ENCODE data around the gene CHST12.

CHST12 gene

DNA sequence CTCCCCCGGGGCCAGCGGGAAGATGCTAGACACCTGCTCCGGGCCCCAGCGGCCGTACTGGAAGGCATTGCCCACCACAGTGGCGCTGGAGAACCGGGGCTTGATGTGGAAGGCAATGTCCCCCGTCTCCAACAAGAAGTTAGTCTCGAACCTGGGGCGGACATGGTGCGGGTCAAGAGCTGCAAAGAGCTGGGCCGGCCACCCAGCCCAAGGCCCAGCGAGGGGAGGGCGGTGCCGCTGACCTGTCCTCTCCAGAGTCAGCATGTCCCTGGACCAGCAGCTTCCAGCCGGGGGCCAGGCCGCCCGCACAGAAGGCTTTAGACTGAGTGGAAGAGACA is 72.2 kb downstream of the CHST12 start:
- in situ Hi-C loops (cut with MboI; ENCODE audit: low sequenced_read_pairs): no loop called here

DNA sequence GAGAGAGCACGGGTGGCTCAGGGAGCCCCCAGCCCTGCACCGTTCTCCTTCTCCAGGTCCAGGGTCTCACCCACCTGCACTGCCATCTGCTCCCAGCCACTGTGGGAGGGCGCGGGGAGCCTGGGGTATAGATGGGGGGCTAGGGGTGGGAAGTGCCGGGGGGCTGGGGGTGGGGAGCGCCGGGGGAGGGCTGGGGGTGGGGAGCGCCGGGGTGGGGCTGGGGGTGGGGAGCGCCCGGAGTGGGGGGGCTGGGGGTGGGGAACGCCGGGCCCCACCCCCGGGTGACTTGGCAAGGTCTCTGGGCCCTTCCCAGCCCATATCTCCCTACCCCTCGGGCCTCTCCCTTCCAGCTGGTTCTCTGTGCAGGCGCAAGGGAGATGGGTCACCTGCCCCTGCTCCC is 72.9 kb downstream of the CHST12 start, which contains the start of gene GRIFIN:
TSS of gene GRIFIN (minus strand) at position 101 of the 400 bp plus-strand sequence. CDS start at position 86, 15 bp downstream.
- in situ Hi-C loops (cut with MboI; ENCODE audit: low sequenced_read_pairs): no loop called here

DNA sequence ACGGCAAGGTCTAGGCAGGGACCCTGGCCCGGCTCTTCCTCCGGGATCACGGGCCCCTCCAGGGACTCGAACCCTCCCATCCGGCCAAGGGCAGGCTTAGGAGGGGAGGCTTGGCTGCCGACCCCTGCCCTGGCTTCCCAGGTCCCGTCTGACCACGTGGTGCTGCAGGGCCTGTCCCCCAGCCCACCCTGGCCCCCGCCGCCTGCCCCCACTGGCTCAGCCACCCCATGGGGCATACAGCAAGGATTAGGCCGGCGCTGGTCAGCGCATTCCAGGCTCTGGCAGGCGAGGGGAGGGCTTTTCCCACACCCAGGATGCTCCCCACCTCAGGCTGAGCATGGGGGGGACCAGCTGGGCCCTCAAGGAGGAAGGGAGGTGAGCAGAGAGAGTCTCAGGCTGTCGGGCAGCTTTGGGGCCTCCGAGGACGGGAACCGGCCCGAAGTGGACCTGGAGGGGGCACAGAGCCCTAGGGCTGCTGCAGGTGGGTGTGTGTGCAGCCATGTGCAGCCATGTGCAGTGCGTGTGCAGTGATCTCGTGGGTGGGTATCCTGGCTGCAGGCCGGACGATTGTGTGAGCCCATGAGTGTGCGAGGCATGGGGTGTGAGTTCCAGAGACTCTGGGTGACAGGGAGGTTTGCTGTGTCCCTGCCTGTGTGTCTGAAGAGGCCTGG is 73.5 kb downstream of the CHST12 start:
- in situ Hi-C loops (cut with MboI; ENCODE audit: low sequenced_read_pairs): no loop called here

DNA sequence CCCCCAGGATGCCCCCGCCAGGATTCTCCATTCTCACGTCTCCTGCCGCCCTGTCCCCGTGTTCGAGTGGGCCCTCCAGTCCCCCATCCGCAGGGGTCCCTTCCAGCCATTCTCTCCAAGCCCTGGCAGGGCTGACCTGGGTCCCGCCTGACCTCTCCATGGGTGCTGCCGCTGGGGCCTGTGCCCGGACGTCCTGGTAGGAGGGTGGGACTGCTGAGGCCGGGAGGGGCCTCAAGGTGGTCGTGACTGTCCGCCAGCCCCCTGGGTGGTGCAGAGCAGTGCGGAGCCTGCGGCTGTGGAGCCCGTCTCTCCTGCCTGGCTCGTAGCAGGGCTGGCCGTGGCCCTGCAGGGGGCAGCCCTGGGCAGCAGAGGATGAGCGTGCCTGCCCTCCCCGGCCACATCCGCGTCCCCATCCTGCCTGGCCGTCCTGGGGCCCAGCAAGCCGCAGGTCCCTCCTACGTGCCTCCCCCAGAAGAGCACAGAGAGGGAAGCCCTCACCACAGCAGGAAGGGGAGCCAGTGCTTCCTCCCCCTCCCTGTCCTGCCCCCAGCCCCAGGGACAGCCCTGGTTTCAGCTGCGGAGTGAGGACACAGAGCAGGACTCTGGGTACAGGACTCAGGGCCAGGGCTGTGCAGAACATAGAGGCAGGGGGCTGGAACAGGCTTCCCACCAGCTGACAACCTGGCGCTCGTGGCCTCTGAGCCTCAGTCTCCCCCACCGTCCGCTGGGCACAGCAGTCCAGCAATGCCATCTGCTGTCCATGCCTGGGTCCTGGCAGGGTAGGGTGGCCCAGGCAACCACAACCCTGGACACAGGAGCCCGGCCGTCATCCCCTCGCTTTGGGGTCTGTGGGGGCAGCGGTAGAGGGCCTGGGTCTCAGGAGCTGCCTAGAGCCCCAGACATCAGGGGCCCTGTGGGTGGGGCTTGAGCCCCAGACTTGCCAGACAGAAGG is 74.3 kb downstream of the CHST12 start:
- in situ Hi-C loops (cut with MboI; ENCODE audit: low sequenced_read_pairs): no loop called here

DNA sequence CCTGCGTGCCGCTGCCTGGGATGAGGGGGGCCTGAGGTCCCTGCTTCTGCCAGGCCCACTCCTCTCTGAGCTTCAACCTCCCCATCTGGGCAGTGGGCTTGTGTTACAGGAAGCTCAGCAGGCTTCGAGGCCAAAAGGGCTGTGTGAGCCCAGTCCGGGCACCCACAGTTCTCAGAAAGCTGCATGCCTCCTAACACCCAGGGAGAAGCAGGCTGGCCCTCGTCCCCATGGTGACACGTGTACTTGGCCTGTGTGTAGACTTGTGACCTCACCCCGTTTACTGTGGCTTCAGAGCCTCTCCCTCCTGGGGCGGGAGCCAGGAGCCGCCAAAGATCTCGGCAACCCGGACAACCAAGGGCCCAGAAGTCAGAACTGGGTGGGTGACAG is 75.0 kb downstream of the CHST12 start:
- in situ Hi-C loops (cut with MboI; ENCODE audit: low sequenced_read_pairs): no loop called here

DNA sequence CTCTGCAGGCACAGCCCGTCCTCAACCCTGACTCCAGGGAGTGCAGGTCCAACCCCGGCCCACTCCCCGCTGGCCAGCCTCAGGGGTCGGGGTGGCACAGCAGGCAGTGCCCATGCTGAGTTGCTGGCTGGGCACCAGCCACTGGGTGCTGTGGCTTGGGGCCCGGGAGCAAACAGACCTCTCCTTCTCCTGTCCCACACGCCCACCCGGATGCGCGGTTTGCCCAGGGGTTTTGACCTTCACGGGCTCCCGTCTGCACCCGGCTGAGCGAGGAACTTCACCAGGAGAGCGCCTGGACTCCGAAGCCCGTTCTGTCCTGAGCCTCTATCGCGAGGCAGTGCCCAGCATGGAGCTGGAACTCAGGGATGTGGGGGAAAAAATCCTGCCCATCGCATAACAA is 75.4 kb downstream of the CHST12 start:
- in situ Hi-C loops (cut with MboI; ENCODE audit: low sequenced_read_pairs): no loop called here

DNA sequence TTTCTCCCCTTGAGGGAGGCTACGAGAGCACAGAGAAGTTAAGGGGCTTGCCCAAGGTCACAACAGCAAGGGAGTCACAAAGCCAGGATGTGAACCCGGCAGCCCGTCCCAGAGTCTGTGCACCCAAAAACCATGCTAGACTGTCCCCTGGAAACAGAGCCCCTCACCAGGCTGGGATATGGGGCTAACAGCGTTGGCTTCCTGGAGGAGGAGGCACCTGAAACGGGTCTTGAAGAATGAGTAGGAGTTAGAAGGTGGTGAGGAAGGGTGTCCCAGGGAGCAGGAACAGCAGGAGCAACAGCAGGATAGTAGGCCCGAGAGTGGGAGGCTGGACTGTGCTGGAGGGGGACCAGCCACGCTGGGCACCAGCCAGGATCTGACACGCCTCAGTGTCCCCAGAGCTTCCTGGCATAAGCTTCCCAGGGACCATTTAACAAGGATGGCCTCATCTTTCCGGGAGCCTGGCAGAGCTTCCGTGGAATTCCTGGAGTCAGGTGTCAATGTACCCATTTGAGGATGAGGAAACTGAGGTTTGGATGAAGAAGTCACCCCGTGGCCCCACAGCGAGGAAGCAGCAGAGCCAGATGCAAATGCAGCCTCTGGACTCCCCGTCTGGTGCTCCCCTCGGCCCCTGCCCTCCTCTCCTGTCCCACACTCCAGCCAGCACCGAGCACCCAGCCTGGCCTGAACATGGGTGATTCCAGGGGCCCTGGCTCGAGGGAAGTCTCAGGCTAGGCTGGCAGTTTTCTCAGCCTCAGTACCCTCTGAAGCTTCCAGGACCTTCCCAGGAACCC is 76.1 kb downstream of the CHST12 start:
- in situ Hi-C loops (cut with MboI; ENCODE audit: low sequenced_read_pairs): no loop called here

DNA sequence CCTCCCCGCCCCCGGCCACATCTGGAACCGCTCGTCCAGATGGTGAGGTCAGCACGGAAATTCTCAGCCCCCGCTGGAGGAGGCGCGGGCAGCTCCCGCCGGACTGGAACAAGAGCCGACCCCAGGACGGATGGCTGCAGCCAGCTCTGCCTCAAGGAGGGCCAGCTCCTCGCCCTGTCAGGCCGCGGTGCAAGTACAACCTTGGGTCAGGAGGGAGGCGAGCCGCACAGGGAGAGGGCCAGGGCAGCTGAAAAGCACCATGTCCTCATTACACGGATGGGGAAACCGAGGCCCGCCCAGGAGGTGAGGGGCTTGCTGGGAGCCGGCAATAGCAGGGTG is 76.6 kb downstream of the CHST12 start:
- in situ Hi-C loops (cut with MboI; ENCODE audit: low sequenced_read_pairs): no loop called here

DNA sequence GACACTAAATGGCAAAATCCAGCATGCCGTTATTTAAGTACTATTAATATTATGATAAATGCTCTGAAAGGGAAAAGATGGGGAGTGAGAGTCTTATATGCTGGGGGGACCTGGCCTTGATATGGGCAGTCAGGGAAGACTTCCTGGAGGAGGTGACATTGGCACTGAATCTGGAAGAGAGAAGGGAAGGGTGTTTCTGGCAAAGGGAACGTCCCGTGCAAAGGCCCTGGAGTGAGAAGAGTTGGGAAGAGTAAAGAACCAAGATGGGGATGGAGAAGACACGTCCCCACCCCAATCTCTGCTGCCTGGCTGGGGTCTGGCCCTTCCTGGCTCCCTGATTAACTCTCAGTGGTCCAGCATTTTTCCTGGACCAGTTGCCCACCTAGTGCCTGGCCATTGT is 77.8 kb downstream of the CHST12 start:
- in situ Hi-C loops (cut with MboI; ENCODE audit: low sequenced_read_pairs): no loop called here

DNA sequence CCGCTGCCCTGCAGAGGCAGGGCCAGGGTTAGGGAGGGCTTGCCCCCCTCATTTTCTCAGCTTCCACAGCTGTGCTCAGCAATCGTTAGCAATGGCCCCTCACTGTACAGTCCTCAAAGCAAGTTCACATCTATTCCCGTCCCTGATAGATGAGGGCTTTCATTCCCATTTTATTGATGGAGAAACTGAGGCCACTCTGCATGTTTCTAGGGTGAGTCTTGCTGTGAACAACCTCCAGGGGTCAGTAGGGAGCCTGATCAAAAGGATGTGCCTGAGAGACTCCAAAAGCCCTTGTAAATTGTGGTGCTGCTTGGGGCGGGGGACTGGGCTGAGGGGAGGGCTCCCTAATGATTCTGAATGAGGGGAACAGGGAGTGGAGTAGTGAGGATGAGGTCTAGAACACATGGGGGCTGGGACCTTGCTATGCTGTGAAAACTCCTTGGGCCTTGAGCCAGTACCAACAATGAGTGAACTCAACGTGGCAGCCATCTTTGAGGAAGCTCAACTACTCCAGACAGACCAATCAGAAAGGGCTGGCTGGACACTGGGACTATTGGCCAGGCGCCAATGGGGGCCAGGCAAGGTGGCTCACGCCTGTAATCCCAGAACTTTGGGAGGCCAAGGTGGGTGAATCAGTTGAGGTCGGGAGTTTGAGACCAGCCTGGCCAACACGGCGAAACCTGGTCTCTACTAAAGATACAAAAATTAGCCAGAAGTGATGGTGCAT is 79.5 kb downstream of the CHST12 start:
- in situ Hi-C loops (cut with MboI; ENCODE audit: low sequenced_read_pairs): no loop called here

DNA sequence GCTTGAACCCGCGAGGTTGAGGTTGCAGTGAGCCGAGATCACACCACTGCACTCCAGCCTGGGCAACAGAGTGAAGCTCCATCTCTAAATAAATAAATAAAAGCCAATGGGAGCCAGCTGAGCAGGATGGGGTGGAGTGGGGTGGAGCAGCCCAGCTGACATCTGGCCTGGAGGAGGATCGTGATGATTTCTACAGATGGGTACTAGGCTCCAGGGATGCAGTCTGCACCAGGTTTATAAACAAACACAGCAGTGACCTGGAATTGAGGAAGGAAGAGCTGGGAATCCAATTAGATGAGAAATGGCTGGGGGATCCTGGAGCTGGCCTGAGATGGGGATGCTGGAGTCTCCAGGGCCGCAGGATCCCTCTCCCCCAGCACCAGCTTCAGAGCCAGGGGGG is 80.1 kb downstream of the CHST12 start:
- in situ Hi-C loops (cut with MboI; ENCODE audit: low sequenced_read_pairs): no loop called here

DNA sequence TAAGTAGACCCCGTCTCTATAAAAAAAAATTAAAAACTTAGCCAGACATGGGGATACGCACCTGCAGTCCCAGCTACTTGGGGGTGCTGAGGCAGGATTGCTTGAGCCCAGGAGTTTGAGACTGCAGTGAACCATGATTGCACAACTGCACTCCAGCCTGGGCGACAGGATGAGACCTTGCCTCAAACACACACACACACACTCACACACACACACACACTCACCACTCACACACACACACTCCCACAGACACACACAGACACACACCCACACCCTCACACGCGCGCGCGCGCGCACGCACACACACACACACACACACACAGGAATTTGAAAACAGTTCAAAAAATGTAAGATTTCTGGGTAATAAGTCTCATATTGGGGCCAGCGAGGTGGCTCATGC is 81.5 kb downstream of the CHST12 start:
- in situ Hi-C loops (cut with MboI; ENCODE audit: low sequenced_read_pairs): no loop called here

DNA sequence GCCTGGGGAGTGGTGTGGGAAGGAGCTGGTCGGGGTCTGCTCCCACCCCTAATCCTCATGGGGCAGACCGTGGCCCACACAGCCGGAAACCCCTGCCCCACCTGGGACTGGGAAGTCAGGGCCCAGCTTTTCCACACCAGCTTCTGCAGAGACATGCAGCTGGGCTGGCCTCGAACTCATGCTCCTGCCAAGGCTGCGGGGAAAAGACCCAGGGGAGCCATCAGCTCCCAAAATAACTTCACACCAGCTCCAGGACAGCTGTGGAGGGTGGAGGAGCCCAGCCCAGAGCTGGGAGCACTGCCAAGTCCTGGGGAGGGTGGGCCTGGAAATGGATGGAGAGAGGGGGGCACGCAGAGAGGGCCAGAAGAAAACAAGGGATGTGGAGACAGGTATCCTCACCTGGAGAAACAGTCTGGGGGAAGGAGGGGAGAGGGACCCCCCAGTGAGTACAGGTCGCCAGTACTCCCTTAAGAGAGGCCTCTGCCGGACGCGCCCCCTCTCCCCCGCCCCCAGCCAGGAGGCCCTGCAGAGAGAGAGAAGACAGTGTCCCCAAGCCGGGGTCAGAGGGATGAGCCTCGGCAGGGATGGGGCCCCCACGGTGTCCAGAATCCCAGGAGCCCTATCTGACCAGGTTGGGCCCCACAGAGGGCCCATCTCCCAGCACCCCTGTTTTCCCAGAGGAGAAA is 84.3 kb downstream of the CHST12 start:
- in situ Hi-C loops (cut with MboI; ENCODE audit: low sequenced_read_pairs): no loop called here

DNA sequence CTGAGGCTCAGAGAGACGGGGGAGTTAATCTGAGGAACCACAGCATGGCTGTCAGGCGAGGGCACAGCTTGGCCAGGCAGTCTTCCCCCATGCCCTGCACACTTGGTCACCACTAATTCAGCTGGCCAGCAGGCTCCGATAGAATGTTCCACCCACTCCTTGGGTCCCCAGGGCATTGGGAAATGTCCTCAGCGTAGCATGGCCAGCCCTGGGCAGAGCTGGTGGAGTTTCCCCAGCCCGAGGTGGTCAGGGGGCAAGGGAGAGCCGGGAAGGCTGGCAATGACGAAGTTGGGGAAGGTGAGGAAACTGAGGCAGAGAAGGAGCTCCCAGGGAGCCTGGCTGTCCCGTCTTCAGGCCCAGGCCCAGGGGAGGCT is 84.8 kb downstream of the CHST12 start:
- in situ Hi-C loops (cut with MboI; ENCODE audit: low sequenced_read_pairs): no loop called here

DNA sequence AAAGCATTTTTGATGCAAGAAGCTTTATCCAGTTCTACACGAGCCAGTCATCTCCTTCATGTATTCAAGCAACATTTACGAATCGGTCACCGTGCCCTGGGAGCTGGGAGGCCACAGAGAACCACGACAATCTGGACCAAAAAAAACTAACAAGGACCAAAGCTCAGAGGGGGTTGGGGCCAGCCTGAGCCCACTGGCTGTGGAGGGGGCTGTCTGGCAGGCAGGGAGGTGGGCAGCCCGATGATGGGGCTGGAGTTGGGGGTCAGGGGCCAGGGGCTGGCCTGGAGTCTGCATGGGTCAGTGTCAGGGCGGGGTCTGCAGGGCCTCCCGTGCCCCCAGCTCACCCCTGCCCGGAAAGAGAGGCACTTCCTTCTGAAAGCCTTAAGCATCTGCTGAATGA is 85.3 kb downstream of the CHST12 start:
- in situ Hi-C loops (cut with MboI; ENCODE audit: low sequenced_read_pairs): no loop called here

DNA sequence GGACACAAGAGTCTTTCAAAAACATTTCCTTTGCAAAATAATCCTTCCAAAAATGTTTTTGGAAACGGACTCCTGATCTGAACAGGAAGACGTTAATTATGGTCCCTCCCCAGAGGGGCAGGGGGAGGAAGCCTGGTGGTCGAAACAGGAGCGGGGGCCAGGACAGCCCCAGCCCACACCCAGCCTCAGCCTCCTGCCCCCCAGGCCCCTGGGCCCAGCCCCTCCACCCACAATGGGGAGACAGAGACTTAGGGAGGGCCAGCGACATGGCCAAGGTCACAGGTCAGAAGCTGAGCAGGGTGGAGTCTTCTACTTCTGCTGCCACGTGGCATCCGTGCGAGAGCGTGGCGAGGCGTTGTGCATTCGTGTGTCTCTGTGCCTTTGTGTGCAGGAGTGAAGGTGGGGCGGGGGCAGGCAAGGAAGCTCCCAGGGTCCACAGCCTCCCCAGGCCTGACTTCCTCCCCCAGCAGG is 86.8 kb downstream of the CHST12 start:
- in situ Hi-C loops (cut with MboI; ENCODE audit: low sequenced_read_pairs): no loop called here

DNA sequence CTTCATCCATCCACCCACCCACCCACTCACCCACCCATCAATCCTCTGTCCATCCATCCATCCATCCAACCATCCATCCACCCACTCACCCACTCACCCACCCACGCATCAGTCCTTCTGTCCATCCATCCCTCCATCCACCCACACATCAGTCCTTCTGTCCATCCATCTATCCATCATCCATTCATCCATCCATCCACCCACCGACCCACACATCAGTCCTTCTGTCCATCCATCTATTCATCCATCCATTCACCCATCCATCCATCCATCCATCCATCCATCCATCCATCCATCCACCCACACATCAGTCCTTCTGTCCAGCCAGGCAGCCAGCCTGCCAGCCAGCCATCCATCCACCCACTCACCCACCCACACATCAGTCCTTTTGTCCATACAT is 88.6 kb downstream of the CHST12 start:
- in situ Hi-C loops (cut with MboI; ENCODE audit: low sequenced_read_pairs): no loop called here

DNA sequence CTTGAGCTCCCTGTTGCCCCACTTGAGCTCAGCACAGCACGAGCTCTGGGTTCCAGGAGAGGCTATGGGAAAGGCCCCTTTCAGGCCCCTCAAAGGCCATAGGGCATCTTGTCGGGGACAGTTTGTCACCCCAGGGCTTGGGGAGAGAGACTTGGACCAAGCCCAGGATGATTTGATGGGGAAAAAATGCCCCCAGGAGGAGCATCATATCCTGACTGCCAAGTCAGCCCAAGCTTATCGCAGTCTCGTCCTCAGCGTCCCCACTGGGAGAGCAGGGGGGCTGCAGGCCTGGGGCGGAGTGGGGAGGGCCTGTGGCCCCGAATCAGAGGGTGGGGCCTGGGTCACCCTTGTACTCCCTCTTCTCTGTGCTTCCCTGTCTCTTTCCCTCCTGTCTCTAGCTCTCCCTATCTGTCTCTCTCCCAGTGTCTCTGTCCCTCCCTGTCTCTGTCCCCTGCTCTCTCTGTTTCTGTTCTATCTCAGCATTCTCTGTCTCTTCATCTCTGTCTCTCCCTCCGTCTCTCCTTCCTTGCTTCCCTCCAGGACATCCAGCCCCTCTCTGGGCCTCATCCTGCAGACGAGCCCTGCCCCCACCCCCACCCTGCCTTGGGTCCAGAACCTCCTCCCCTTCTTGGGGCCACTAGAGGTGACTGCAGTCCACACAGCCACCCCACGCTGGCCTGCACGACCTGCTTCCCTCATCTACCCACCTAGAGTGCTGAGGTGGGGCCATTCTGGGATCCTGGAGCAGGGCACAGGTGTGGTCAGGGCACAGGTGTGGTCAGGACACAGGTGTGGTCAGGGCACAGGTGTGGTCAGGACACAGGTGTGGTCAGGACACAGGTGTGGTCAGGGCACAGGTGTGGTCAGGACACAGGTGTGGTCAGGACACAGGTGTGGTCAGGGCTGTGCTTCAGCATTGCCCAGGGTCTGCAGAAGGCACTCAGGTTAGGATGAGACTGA is 90.1 kb downstream of the CHST12 start:
- in situ Hi-C loops (cut with MboI; ENCODE audit: low sequenced_read_pairs): no loop called here
